ENCODE data around the gene CTNND1. TPM values are rescaled to one million over a fixed set of nuclear protein-coding genes. Genes with fewer than 3 reads are reported as not detected.

CTNND1 gene
- total RNA-seq, 1 experiment from 2014 or later = 5.7 TPM

GRCh38 chr11:57764972-57765371, 3.4 kb downstream of the CTNND1 start:
- Histone ChIP-seq H2AFZ (ENCODE audit: low read length) (no peak overlapping the region), H3K9me2 (replicated peaks; ENCODE audit: insufficient read depth, low read length) (no peaks in the 10 kb centered on the region), H3K36me3 (ENCODE audit: insufficient read depth, low read length) (no peaks in the 10 kb centered on the region), H4K20me1 (ENCODE audit: insufficient read depth, low read depth, low read length) (no peaks in the 10 kb centered on the region), H3K27ac (ENCODE audit: low read length) (no peak overlapping the region), H3K4me1 (ENCODE audit: low read length) (no peaks in the 10 kb centered on the region), H3K4me3 (ENCODE audit: low read length) (no peak overlapping the region), H3K9me3 (ENCODE audit: low read length) (no peaks in the 10 kb centered on the region), H3K27me3 (ENCODE audit: low read length) (no peaks in the 10 kb centered on the region), H3K4me2 (ENCODE audit: low read depth, low read length, poor library complexity, severe bottlenecking) (no peak overlapping the region), H3K79me2 (ENCODE audit: low read length) (no peaks in the 10 kb centered on the region), H3K9ac (ENCODE audit: low read length) (no peak overlapping the region)
- DNase-seq = no peak

DNA sequence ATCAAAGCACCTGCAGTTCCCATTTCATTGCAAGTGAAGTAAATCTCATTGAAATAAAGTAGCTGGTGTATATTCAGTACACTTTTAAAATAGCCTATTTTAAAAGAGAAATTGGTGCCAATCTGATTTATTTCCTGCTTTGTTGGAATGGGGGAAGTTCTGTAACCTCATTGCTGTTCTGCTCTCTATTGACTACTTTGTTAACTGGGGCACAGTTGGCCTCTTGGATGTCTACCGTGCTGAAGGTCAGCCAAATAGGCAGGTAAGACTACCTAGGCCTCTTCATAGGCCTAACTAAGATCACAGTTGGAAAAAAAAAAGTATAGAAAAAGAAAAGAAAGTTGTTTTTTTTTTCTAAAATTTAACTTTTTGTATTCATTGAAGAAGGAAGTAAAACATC, 9.2 kb downstream of the CTNND1 start:
- Histone ChIP-seq H3K27ac (ENCODE audit: low read length) (no peak overlapping the region), H3K27me3 (ENCODE audit: low read length) (no peaks in the 10 kb centered on the region), H4K20me1 (ENCODE audit: insufficient read depth, low read depth, low read length) (no peaks in the 10 kb centered on the region), H2AFZ (ENCODE audit: low read length) (no peak overlapping the region), H3K4me3 (ENCODE audit: low read length) (no peak overlapping the region), H3K9me3 (ENCODE audit: low read length) (no peaks in the 10 kb centered on the region), H3K36me3 (ENCODE audit: insufficient read depth, low read length) (no peaks in the 10 kb centered on the region), H3K9ac (ENCODE audit: low read length) (no peak overlapping the region), H3K4me1 (ENCODE audit: low read length) (no peaks in the 10 kb centered on the region), H3K9me2 (replicated peaks; ENCODE audit: insufficient read depth, low read length) (no peaks in the 10 kb centered on the region), H3K4me2 (ENCODE audit: low read depth, low read length, poor library complexity, severe bottlenecking) (no peak overlapping the region), H3K79me2 (ENCODE audit: low read length) (no peaks in the 10 kb centered on the region)
- DNase-seq = no peak

DNA sequence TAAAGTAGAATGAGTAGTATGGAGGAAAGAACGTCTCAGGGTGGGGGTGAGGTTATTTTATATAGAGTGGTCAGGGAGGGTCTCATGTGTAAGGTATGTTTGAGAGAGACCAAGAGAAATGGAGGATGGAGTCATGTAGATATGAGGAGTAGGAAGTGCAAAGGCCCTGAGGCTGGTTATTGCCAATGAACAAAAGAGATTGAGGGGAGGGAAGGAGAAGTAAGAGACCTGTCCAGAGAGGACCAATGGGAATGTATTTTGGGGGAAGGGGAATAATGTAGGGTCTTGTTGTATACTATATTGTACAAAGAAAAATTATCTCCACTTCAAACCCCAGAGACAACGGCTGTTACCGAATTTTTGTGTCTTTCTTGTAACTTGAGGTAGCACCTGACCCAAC, 9.8 kb downstream of the CTNND1 start:
- Histone ChIP-seq H3K9me2 (replicated peaks; ENCODE audit: insufficient read depth, low read length) (no peaks in the 10 kb centered on the region), H2AFZ (ENCODE audit: low read length) (no peak overlapping the region), H3K4me1 (ENCODE audit: low read length) (no peaks in the 10 kb centered on the region), H3K4me3 (ENCODE audit: low read length) (no peak overlapping the region), H3K27me3 (ENCODE audit: low read length) (no peaks in the 10 kb centered on the region), H3K36me3 (ENCODE audit: insufficient read depth, low read length) (no peaks in the 10 kb centered on the region), H3K9ac (ENCODE audit: low read length) (no peak overlapping the region), H3K79me2 (ENCODE audit: low read length) (no peaks in the 10 kb centered on the region), H3K4me2 (ENCODE audit: low read depth, low read length, poor library complexity, severe bottlenecking) (no peak overlapping the region), H3K9me3 (ENCODE audit: low read length) (no peaks in the 10 kb centered on the region), H3K27ac (ENCODE audit: low read length) (no peak overlapping the region), H4K20me1 (ENCODE audit: insufficient read depth, low read depth, low read length) (no peaks in the 10 kb centered on the region)
- DNase-seq = no peak

GRCh38 chr11:57772562-57772961, 11.0 kb downstream of the CTNND1 start:
- Histone ChIP-seq H3K9me3 (ENCODE audit: low read length) (no peaks in the 10 kb centered on the region), H3K27ac (ENCODE audit: low read length) (no peak overlapping the region), H3K27me3 (ENCODE audit: low read length) (no peaks in the 10 kb centered on the region), H3K79me2 (ENCODE audit: low read length) (no peaks in the 10 kb centered on the region), H3K4me3 (ENCODE audit: low read length) (no peak overlapping the region), H2AFZ (ENCODE audit: low read length) (no peak overlapping the region), H3K9ac (ENCODE audit: low read length) (no peak overlapping the region), H3K36me3 (ENCODE audit: insufficient read depth, low read length) (no peaks in the 10 kb centered on the region), H4K20me1 (ENCODE audit: insufficient read depth, low read depth, low read length) (no peaks in the 10 kb centered on the region), H3K9me2 (replicated peaks; ENCODE audit: insufficient read depth, low read length) (no peaks in the 10 kb centered on the region), H3K4me2 (ENCODE audit: low read depth, low read length, poor library complexity, severe bottlenecking) (no peak overlapping the region), H3K4me1 (ENCODE audit: low read length) (no peaks in the 10 kb centered on the region; the same call in 1 of the 2 replicates)
- DNase-seq = no peak

- Histone ChIP-seq H3K9ac (ENCODE audit: low read length) (no peak overlapping the region), H3K9me3 (ENCODE audit: low read length) (no peaks in the 10 kb centered on the region), H3K36me3 (ENCODE audit: insufficient read depth, low read length) (no peaks in the 10 kb centered on the region), H3K27me3 (ENCODE audit: low read length) (no peaks in the 10 kb centered on the region), H3K27ac (ENCODE audit: low read length) (no peak overlapping the region), H3K9me2 (replicated peaks; ENCODE audit: insufficient read depth, low read length) (no peaks in the 10 kb centered on the region), H3K4me2 (ENCODE audit: low read depth, low read length, poor library complexity, severe bottlenecking) (no peak overlapping the region), H4K20me1 (ENCODE audit: insufficient read depth, low read depth, low read length) (no peaks in the 10 kb centered on the region), H3K4me3 (ENCODE audit: low read length) (no peak overlapping the region), H3K4me1 (ENCODE audit: low read length) (no peaks in the 10 kb centered on the region; the same call in 1 of the 2 replicates), H3K79me2 (ENCODE audit: low read length) (no peaks in the 10 kb centered on the region), H2AFZ (ENCODE audit: low read length) (no peak overlapping the region)
- DNase-seq = no peak
Observed at GRCh38 chr11:57773026-57773598, 11.5 kb downstream of the CTNND1 start.

GRCh38 chr11:57775491-57775890, 13.9 kb downstream of the CTNND1 start:
- DNase-seq = no peak
- H3K79me2 ChIP-seq (ENCODE audit: low read length) = no peaks in the 10 kb centered on the region

DNA sequence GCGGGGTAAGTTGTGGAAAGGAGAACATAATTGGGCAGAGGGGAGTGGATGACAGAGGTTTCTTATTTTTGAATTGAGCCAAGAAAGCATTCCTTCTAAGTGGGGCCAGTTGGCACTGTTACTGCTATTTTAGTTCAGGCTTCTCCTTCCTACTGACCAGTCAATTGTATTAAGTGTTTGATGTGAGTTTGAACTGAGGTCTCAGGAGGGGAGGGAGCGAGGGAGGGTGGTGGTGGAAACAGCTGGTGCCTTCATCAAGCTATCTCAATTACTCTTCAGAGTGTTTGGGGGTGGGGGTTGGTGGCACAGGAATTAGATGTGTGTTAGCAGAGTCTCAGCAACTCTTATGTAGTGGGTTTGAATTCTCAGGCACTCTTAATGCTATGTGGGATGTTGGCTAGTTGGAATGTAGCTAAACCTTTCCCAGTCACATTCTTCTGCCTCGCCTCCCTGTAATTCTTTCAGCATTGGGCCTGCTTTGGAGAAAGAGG, 14.5 kb downstream of the CTNND1 start:
- no peaks in the 10 kb centered on the region for H3K27me3 ChIP-seq (ENCODE audit: low read length)
- H3K36me3 ChIP-seq (ENCODE audit: insufficient read depth, low read length) = no peaks in the 10 kb centered on the region
- no peaks in the 10 kb centered on the region for H3K79me2 ChIP-seq (ENCODE audit: low read length)
- H3K9me3 ChIP-seq (ENCODE audit: low read length) = no peaks in the 10 kb centered on the region
- no peak overlapping the region for H3K4me3 ChIP-seq (ENCODE audit: low read length)
- H3K27ac ChIP-seq (ENCODE audit: low read length) = no peak overlapping the region
- H2AFZ ChIP-seq (ENCODE audit: low read length) = no peak overlapping the region
- DNase-seq = no peak
- H3K9ac ChIP-seq (ENCODE audit: low read length) = no peak overlapping the region
- no peak overlapping the region for H3K4me2 ChIP-seq (ENCODE audit: low read depth, low read length, poor library complexity, severe bottlenecking)
- H4K20me1 ChIP-seq (ENCODE audit: insufficient read depth, low read depth, low read length) = no peaks in the 10 kb centered on the region
- no peaks in the 10 kb centered on the region; the same call in 1 of the 2 replicates for H3K4me1 ChIP-seq (ENCODE audit: low read length)
- no peaks in the 10 kb centered on the region for H3K9me2 ChIP-seq (replicated peaks; ENCODE audit: insufficient read depth, low read length)

More at GRCh38 chr11:57775491-57775890, 13.9 kb downstream of the CTNND1 start:
- H3K4me2 ChIP-seq (ENCODE audit: low read depth, low read length, poor library complexity, severe bottlenecking) = no peak overlapping the region
- H3K9me2 ChIP-seq (replicated peaks; ENCODE audit: insufficient read depth, low read length) = no peaks in the 10 kb centered on the region
- H3K4me3 ChIP-seq (ENCODE audit: low read length) = no peak overlapping the region
- no peaks in the 10 kb centered on the region for H3K9me3 ChIP-seq (ENCODE audit: low read length)
- no peak overlapping the region for H2AFZ ChIP-seq (ENCODE audit: low read length)
- no peaks in the 10 kb centered on the region for H3K36me3 ChIP-seq (ENCODE audit: insufficient read depth, low read length)
- H3K27ac ChIP-seq (ENCODE audit: low read length) = no peak overlapping the region
- no peaks in the 10 kb centered on the region for H3K27me3 ChIP-seq (ENCODE audit: low read length)
- no peak overlapping the region for H3K9ac ChIP-seq (ENCODE audit: low read length)
- H3K4me1 ChIP-seq (ENCODE audit: low read length) = no peaks in the 10 kb centered on the region; the same call in 1 of the 2 replicates
- no peaks in the 10 kb centered on the region for H4K20me1 ChIP-seq (ENCODE audit: insufficient read depth, low read depth, low read length)

DNA sequence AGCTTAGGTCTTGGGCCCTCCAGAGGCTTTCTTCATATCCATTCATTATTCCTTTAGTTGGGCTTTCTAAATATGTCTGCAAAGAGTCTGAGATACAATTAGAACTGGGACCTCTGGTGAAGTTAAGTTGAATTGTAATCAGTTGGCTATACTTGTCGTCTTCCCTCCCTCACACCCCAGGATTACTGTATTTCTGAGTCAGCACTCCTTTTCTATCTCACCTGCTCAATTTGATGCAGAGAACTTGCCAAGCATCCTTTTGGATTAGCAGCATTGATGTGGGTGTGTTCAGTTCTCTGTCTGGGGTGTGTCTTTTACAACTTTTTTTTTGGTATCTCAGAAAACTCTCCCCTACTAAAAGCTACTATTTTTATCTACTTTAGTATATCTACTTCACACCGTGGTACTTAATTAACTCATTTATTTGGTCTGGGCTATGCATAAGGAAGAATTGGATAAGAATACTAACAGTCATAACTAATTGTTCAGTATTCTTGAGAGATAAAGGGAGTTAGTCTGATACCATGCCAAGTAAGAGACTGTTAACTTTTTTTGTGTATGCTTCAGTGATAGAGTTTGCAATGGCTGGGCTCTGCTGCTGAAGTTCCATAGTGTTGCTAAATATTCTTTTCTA, 15.1 kb downstream of the CTNND1 start:
- Histone ChIP-seq H3K9me3 (ENCODE audit: low read length) (no peaks in the 10 kb centered on the region), H3K9me2 (replicated peaks; ENCODE audit: insufficient read depth, low read length) (no peaks in the 10 kb centered on the region), H3K4me3 (ENCODE audit: low read length) (no peak overlapping the region), H4K20me1 (ENCODE audit: insufficient read depth, low read depth, low read length) (no peaks in the 10 kb centered on the region), H3K4me1 (ENCODE audit: low read length) (no peaks in the 10 kb centered on the region; the same call in 1 of the 2 replicates), H2AFZ (ENCODE audit: low read length) (no peak overlapping the region), H3K27me3 (ENCODE audit: low read length) (no peaks in the 10 kb centered on the region), H3K9ac (ENCODE audit: low read length) (no peak overlapping the region), H3K36me3 (ENCODE audit: insufficient read depth, low read length) (no peaks in the 10 kb centered on the region), H3K79me2 (ENCODE audit: low read length) (no peaks in the 10 kb centered on the region), H3K4me2 (ENCODE audit: low read depth, low read length, poor library complexity, severe bottlenecking) (no peak overlapping the region), H3K27ac (ENCODE audit: low read length) (no peak overlapping the region)
- no peak for DNase-seq
